GM19025 (cell line): Measurements from ENCODE around the gene MGRN1.

Experiments used
- ATAC-seq: cut with Tn5 transposase; IDR thresholded peaks from one replicate; pipeline ENCODE4 v1.9.1; 2021; ENCODE audit warnings: mild to moderate bottlenecking, low read depth, moderate library complexity; ENCODE audit not compliant: unreplicated experiment

MGRN1 gene

DNA sequence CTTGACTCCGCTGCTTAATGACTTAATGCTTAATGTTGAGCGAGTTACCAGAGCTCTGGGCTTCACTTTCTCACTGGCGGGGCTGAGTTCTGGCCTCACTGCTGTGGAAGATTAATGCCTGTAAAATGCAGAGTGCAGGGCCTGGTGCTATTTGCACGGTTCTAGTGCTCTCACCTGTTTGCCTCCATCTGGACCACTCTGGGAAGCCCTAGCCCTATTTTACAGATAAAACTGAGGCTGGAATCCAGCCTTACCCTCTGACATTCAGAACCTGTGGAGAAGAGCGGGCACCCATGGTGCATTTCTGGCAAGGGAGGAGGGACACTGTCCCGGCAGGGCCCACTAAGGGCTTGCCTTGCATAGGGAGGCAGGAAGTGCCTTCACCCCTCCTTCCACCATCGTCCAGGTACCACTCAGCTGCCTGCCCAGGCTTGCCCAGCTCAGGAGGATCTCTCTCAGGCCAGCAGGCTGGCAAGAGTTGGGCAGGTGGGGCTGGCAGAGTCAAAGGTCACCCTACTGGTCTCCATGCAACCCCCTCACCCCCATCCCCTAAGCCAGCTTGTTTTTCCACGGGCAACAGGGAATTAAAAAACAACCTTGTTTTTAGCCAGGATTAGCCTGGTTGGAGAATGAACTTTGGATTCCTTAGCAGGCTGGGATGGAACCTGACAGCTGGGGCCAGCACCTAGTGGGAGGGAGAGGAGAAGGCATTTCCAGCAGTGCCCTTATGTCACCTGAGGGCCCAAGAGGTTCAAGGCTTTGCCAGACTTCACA lies 5.8 kb upstream of the MGRN1 start:
- no peak for ATAC-seq

DNA sequence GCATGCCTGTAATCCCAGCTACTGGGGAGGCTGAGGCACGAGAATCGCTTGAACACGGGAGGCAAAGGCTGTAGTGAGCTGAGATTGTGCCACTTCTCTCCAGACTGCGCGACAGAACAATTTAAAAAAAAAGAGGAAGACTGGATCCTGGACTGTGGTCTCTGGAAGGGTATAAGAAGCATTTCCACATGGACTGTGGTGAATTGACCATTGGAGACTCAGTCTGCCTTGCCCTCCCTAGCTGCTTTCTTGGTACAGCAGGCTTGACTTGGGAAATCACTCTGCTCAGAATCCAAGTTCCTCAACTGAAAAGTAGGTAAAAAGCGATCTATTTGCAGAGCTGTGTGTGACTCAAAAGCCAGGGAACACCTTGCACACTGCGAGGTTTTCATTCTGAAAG lies 1.0 kb upstream of the MGRN1 start:
- no peak for ATAC-seq

DNA sequence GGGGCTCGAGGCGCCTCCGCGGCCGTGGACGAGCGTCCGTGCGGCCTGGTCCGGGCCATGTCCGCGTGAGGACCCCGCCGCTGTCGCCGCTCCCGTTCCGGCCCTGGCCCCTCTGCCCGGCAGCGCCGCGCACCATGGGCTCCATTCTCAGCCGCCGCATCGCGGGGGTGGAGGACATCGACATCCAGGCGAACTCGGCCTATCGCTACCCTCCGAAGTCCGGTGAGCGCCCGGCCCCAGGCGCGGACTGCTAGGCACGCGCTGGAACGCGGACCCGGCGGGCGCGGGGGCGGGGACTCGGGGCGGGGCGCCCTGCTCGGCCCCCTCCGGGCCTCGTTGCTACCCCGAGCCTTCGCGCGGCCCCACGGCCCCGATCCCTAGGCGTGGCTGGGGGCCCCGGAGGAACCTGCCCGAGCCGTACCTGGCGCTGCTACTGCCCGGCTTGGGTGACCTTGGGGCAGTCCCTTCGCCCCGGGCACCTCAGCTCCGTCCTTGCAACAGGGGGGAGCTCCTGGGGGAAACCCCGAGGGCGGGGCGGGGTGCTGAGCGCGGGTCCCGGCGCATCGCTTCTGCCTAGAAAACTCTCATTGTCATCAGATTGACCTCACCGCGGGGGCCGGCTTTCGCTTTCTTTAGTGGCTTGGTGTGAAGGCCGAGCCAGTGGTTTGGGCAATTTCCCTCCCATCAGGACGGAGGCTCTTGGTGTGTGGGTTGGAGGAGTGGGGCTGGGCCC lies 367 bp downstream of the MGRN1 start:
- ATAC-seq, result peak; percentile 51

DNA sequence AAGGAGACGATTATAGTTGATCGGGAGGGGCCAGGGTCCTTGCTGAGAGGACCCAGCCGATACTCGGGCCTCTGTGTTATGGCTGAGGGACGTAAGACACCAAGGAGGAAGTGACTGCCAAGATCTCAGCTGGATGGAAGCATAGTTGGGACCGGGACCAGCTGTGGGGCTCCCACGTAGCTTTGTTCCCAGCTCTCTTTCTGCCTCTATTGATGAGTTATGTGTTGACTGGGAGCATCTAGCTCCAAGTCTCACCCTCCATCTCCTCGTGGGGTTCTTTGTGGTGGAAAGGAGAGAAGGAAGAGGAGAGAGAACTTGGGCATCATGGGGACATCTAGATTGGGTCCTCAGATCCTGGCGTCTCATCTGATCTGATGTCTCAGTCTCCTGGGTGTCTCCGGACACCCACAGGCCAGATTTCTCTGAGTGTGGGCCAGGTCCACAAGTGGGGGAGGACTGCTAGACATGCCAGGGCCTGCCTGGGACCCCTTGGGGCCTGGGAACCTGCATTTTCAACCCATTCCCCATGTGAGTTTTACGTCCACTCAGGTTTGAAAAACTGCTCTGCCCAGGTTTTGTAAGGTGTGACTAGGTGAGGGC lies 1.0 kb downstream of the MGRN1 start:
- ATAC-seq, result no peak

DNA sequence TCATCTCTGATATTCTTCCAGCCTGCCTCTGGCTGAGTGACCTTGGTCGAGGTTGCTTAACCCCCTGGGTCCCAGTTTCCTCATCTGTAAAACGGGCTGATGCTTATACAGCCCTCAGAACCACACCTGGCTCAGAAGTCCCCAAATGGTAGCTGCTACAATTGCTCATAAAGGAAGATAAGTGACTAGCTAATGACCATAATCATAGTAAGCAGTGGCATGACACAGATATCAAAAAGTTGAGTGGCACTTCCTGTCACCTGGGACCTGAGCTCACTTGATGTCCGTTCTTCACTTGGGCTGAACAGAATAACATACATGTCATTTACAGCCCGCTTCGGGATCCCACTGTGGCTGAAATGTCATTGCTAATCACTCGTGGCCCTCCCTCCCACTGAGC lies 1.8 kb downstream of the MGRN1 start:
- no peak for ATAC-seq

DNA sequence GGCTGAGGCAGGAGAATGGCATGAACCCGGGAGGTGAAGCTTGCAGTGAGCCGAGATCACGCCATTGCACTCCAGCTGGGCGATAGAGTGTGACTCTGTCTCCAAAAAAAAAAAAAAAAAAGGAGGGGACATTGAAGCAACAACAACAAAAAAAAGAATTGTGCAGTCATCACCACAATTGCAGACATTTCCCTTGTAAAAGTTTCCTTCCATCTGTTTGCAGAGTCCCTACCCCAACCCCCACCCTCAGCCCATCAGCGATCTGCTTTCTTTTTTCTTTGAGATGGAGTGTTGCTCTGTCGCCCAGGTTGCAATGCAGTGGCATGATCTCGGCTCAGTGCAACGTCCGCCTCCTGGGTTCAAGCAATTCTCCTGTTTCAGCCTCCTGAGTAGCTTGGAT lies 3.7 kb downstream of the MGRN1 start:
- no peak for ATAC-seq

DNA sequence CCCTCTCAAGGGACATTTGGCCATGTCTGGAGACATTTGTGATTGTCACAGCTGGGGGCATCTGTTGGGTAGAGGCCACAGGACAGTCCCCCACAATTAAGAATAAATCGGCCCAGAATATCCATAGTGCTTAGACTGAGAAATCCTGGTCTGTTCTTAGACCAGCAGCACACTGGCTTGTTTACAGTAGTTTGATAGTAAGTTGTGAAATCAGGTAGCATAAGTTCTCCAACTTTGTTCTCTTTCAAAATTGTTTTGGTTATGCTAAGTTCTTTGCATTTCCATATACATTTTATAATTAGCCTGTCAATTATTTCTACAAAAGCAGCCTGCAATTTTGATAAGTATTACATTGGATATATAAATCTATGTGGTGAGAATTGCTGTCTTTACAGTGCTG lies 6.8 kb downstream of the MGRN1 start:
- no peak for ATAC-seq

DNA sequence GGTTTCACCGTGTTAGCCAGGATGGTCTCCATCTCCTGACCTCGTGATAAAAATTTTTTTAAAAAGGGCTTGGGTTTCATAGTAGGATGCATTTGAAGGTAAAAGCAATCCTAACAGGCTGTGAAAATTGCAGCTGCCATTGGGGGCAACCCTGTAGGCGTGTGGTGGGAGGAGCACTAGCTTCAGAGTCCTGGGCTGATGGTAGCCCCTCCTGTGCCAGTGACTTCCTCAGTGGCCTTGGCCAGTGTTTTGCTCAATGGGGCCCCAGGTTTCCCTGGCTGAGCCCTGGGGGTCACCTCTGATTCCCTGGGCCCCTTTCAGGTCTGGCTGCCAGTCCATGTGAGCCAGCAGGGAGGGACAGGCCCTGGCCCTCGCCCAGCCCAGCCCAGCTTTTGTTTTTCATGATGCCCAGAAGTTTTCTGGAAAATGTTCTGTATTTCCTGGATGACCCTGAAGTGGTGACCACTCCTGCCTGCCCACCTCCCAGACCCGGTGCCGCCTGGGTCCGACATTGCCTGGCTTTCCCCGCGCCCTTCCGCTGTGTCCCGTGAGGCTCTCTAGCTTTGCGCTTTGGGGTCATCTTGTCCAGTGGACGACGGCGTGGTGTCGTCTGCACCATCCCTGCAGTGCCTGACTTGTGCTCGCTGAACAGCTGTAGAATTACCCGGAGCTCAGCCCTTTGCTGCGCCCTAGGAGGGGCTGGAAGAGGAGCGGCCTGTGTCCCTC lies 9.4 kb downstream of the MGRN1 start:
- ATAC-seq, result no peak

DNA sequence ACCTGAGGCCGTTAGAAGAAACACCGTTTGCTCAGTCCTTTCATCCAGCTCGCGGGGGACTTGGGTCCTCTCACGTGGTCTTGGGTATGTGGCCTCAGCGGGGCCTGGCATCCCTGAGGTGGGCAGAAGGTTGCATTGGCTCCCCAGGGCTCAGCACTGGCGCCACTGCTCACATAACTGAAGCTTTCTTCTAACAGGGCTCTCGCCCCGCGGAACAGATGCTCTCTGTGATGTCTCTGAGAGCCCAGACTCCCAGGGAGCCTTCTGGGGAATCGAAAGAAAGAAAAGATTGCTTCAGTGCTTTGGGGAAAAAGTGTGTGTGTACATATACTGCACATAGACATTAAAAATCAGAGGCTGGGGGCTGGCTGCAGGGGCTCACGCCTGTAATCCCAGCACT lies 10.1 kb downstream of the MGRN1 start:
- ATAC-seq, result no peak

DNA sequence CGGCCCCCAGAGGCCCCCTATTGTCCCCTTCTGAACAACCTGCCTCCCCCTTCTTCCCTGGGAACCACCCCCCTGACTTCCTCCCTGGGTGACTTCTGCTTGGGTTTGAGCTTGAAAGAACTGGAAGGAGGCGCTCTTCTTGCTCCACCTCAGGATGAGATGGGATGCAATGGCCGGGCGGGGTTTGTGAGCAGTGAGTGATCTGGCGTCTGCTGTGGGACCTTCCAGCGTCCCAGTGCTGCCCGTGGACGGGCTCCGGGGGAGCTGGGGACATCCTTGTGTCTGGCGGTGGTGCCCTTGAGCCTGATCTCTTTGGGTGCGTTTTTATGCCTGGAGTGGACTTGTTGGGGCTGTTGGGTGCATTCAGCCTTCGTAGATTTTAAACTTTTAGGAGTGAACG lies 11.6 kb downstream of the MGRN1 start:
- ATAC-seq, result no peak

DNA sequence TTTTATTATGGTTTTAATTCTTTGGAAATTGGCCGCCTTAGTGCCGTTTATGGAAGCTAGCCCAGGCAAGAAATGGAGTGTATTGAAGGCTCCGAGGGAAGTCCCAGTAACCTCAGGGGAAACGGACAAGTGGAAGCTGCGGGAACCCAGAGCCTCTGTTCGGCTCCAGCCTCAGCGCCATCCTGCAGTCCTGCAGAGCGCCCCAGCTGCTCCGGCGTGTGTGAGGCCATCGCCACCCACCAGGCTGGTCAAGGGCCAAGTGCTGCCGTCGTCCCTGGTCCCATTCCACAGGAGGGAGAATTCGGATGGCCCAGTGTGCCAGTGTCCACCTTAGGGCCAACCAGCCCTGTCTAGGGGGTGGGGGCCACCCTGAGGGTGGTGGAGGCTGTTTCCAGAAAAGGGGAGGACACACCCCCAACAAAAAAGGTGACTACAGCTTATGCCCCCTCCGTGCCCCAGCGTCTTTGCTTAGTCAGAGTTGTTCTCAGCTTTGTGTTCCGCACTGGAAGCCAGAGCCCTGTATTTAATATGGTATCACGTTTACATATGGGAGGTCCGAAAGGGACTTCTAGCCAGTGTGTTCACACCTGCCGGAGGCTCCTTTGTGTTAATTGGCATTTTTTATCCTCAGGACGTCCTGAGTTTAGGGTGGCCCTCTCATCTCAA lies 13.0 kb downstream of the MGRN1 start:
- no peak for ATAC-seq

DNA sequence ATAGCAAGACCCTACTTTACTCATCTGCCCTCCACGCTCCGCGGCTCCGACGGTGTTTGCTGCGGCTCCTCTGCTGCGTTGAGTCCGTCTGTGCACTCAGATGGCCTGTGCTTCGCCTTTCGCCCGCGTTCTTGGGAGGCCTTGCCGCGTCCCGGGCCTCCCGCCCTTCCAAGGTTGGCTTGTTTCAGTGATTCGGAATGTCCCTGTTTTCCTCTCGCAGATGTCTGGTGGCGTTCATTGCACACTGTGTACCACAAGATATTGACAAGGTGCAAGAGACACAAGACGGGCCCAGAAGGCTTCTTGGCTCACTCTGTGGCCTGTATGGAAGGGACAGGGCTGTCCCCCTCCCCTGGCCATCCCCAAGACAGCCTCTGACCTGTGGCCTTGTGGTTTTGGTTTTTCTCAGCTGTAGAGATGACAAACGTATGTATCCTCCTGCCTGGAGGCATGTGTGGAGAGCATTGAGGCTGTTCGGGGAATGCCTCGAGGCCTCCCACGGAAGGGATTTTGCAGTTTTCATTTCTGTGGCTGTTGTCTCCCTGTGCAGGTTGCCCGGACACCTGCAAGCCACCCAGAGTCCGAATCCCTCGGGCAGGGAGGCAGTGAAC lies 15.4 kb downstream of the MGRN1 start:
- no peak for ATAC-seq

DNA sequence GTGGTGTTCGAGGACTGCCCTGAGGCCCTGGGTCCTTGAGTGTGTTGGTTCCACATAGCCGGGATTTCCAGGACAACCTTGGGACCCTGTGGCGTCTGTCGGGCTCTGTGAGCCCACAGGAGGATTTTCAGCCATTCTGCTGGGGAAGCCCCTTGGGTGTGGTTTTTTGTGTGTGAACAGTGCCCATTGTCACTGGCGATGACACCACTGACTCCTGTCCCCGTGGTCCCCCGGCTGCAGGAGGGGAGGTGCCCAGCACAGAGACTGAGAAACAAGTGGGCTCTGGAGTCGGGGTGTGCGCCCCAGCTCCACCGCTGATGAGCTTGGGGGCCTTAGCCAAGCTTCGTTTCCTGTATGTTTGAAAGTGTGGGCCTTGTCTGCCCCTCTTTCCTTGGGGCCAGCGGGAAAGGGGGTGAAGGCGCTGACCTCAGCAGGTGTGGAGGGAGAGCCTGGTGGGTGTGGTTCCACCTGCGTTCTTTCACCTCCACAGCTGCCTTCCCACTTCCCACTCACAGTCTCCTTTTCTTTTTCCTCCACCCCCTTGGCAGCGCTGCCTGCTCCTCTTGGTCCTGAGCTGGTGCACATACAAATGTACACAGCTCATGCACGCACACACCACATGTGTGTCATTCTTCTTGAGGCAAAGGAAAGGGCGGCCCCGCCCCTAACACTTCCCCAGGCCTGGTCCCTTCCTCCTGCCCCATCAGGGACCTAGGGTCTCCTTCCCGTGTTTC lies 16.1 kb downstream of the MGRN1 start:
- no peak for ATAC-seq

DNA sequence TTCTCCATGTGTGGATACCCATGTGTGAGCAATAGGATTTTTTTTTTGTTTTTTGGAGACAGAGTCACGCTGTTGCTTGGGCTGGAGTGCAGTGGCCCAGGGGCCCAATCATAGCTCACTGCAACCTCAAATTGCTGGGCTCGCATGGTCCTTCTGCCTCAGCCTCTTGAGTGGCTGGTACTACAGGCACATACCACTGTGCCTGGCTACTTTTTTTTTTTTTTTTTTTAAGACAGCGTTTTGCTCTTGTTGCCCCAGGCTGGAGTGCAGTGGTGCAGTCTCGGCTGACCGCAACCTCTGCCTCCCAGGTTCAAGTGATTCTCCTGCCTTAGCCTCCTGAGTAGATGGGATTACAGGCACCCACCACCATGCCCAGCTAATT lies 16.7 kb downstream of the MGRN1 start:
- no peak for ATAC-seq

DNA sequence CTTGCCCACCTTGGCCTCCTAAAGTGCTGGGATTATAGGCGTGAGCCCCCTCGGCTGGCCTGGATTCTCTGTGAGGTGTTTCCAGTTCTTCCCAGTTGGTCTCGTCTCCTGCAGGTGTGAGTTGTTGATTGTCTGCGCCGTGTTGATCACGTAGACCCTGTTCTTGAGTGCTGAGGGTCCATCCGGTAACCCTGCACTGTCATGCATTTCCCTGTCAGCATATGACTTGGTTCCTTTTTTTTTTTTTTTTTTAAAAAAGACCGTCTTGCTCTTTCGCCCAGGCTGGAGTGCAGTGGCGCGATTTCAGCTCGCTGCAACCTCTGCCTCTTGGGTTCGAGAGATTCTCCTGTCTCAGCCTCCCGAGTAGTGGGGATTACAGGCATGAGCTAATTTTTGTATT lies 17.3 kb downstream of the MGRN1 start:
- no peak for ATAC-seq

DNA sequence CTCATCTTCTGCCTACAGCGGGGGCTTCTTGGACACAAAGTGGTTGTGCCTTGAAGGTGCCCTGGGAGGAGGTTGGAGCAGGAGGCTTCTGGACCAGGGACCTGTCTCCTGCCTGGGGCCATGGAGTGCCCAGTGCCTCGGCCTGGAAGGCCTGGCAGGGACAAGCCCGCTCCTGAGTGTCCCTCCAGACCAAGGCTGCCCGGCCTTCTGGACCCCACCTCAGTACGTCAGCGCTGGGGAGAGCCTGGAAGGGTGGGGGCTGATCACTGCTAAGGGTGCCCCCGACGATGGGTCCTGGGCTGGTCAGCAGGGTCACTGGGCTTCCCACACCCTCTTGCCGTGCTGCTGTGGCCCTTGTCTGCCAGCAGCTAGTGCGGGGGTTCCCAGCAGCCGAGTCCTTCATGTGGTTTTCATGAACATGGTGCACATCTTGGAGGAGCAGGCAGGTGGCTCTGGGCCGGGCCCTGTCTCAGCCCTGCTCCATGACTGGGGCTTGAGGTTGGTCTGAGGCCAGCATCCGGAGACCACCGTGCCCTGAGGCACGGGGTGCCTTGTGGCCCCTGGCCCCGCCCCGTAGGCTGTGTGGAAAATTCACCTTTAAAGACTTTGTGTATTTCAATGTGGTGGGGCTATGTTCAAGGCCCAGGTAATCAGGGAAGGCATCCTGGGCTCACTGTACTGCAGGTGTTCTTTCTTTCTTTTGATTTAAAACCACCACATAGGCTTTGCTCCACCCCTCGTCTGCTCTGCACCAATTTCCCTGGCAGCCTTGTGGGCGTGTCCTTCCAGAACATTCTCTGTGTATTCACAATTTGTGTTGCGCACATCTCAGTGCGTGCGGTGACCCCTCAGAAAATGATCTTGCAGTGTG lies 22.4 kb downstream of the MGRN1 start:
- ATAC-seq, result no peak

DNA sequence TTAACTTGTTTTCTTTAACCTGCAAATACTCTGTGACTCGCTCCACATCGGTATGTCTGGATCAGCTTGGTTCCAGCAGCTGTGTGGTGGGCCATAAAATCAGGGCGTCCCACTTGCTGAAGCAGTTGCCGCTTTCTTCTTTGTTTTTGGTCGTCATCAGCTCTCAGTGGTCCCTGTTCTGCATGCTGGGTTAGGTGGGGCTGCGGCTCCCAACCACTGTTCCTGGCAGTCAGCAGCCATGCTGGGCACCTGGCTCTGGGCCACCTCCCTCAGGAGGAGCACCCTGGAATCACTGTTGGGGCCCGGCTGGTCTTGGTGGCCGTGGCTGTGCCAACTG lies 23.0 kb downstream of the MGRN1 start:
- no peak for ATAC-seq

DNA sequence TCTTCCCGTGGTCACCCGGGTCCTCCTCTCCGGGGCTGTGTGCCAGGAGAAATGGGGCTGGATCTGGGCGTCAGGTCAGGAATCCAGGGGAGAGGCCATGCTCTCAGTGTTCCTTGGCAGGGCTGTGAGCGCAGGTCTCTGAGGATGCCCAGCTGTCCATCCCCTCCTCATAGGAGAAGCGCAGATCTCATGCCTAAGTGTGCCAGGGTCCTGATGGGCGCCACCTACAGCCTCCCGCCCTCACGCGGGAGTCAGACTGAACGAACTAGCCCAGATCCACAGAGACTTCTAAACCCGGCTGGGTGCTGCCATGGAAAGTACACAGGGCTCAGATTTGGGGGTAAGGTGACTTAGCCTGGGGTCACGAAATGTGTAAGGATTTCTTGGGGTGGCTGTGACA lies 24.3 kb downstream of the MGRN1 start:
- no peak for ATAC-seq
